PFSK-1 (cell line): ENCODE measurements around the gene ARL2.

Experiments used
- FOXP2 ChIP-seq: optimal IDR thresholded peaks from 2 replicates; pipeline ENCODE3; 2011; ENCODE audit warnings: borderline replicate concordance, control low read depth, inconsistent platforms; ENCODE audit not compliant: insufficient read depth; ENCODE audit errors: extremely low read length, extremely low read depth
- POLR2AphosphoS5 ChIP-seq: IDR thresholded peaks from 2 replicates; pipeline ENCODE4 v1.6.1; 2012; ENCODE audit warnings: low read depth, mild to moderate bottlenecking, control low read depth, low read length, moderate library complexity
- SIN3A ChIP-seq: IDR thresholded peaks from 2 replicates; pipeline ENCODE4 v1.6.1; 2012; ENCODE audit warnings: mild to moderate bottlenecking, low read length, moderate library complexity, borderline replicate concordance; ENCODE audit not compliant: insufficient read depth
- TAF1 ChIP-seq: IDR thresholded peaks from 2 replicates; pipeline ENCODE4 v1.6.1; 2012; ENCODE audit warnings: low read length, control low read depth, borderline replicate concordance; ENCODE audit not compliant: insufficient read depth
- TF ChIP-seq, protein P1 (sequence below), 2 experiments: IDR thresholded peaks; 2 replicates each; pipeline versions ENCODE4 v1.6.1 to v1.8.0; 2011 to 2012; ENCODE audit warnings: low read depth in 2 of 2, low read length in 2 of 2, control low read depth in 1 of 2, inconsistent platforms in 1 of 2, mild to moderate bottlenecking in 1 of 2, moderate library complexity in 1 of 2; ENCODE audit not compliant: insufficient read depth in 1 of 2

The ARL2 gene

DNA sequence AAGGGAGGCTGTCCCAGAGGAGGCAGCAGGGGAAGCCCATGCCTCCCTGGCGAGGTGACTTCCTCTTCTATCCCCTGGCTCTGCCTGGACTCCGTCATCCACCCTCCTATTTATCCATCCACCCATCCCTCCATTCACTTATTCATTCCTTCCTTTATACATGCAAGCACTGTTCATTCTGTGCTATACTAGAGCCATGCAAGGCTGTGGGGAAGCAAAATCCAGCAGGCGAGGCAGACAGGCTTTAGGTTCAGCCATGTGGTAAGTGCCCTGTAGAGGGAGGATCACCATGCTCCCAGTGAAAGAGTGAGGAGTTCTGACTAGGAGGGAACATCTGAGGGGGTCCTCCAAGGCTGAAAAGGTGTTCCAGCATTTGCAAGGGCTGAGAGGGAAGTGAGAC, 45.6 kb downstream of the ARL2 start:
- TF ChIP-seq POLR2AphosphoS5: no peak
- TF ChIP-seq, protein P1, sequence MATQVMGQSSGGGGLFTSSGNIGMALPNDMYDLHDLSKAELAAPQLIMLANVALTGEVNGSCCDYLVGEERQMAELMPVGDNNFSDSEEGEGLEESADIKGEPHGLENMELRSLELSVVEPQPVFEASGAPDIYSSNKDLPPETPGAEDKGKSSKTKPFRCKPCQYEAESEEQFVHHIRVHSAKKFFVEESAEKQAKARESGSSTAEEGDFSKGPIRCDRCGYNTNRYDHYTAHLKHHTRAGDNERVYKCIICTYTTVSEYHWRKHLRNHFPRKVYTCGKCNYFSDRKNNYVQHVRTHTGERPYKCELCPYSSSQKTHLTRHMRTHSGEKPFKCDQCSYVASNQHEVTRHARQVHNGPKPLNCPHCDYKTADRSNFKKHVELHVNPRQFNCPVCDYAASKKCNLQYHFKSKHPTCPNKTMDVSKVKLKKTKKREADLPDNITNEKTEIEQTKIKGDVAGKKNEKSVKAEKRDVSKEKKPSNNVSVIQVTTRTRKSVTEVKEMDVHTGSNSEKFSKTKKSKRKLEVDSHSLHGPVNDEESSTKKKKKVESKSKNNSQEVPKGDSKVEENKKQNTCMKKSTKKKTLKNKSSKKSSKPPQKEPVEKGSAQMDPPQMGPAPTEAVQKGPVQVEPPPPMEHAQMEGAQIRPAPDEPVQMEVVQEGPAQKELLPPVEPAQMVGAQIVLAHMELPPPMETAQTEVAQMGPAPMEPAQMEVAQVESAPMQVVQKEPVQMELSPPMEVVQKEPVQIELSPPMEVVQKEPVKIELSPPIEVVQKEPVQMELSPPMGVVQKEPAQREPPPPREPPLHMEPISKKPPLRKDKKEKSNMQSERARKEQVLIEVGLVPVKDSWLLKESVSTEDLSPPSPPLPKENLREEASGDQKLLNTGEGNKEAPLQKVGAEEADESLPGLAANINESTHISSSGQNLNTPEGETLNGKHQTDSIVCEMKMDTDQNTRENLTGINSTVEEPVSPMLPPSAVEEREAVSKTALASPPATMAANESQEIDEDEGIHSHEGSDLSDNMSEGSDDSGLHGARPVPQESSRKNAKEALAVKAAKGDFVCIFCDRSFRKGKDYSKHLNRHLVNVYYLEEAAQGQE (IDR thresholded peaks at IDR 0.05; ENCODE audit: insufficient read depth in 1 of 2, low read depth in 2 of 2, low read length in 2 of 2): no peak
- TF ChIP-seq FOXP2: no peak
- TF ChIP-seq SIN3A: no peak
- TF ChIP-seq TAF1: no peak

DNA sequence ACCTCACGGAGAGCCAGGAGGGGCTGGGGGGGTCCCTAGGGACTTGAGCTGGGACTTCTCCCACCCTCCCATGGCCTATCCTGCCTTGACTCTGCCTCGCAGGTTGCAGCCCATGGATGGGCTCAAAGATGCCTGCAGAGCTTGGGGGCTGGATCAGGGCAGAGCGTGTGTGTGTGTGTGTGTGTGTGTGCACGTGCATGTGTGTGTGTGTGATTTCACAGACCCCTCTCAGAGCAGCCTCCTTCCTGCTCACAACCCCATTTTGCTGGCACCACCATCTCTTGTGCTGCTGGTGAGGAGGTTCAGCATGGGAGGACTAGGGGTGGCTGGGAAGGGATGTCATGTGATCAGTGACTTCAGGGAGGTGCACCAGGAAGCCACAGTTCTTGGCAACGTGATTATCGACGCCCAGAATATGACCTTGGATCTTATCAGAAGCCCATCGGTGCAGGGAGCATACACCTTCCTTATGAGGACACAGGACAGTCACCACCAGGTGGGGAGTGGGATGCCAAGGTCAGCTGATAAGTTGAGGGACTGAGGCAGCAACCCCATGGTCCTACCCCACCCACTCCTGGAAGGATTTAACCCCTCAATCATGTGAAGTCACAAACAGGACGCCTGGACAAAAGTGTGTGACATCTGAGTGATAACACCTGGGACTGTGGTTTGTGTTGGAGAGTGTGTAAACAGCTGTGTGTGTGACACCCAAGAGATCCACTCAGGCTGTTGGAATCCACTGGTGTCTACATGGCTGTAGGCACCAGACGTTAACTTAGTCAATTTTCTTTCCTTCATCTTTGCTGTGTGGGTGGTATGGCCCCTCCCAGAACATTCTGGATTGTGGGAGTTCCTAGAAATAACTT, 46.2 kb downstream of the ARL2 start:
- TF ChIP-seq POLR2AphosphoS5 (no peak), SIN3A (no peak), TAF1 (no peak), FOXP2 (no peak)
- TF ChIP-seq, protein P1 (IDR thresholded peaks at IDR 0.05; ENCODE audit: insufficient read depth in 1 of 2, low read depth in 2 of 2, low read length in 2 of 2): no peak

DNA sequence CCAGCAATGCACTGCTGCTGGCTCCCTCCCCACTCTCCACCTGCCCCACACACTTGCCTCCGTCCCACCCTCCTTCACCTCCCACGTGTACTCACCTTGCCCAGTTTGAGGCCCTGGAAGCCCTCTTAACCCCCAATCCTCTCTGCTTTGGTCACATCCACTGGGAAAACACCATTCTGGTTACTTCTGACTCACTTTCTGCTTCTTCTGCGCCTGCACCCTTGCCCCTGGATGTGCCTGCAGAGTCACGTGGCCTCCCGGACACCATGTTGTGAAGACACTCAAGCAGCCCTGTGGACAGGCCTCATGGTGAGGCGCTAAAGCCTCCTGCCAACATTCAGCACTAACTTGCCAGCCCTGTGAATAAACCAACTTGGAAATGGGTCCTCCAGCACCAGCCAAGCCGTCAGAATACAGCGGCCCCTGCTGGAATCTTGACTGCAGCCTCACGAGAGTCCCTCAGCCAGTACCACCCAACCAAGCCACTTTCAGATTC, 47.0 kb downstream of the ARL2 start:
- TF ChIP-seq SIN3A: no peak

DNA sequence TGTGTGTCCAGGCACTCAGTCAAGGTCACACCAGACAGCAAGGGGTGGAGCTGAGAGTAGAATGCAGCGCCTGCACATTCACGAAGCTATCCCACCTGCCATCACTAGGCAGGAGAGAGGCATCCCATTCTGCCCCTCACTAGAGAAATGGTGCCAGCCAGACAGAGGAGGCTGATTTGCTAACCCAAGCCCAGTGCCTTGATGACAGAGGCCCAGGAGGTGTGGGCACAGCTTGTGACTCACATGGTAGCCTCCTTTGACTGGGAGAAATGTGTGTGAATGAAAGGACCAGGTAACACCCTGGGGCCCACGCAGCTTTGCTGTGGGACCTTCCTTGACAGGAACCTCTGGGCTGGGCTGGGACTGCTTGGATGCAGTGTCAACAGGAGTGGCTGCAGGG, 49.6 kb downstream of the ARL2 start:
- no peak for TF ChIP-seq FOXP2
- no peak for TF ChIP-seq POLR2AphosphoS5
- no peak for TF ChIP-seq SIN3A
- no peak for TF ChIP-seq TAF1
- TF ChIP-seq, protein P1 (IDR thresholded peaks at IDR 0.05; ENCODE audit: insufficient read depth in 1 of 2, low read depth in 2 of 2, low read length in 2 of 2): no peak

DNA sequence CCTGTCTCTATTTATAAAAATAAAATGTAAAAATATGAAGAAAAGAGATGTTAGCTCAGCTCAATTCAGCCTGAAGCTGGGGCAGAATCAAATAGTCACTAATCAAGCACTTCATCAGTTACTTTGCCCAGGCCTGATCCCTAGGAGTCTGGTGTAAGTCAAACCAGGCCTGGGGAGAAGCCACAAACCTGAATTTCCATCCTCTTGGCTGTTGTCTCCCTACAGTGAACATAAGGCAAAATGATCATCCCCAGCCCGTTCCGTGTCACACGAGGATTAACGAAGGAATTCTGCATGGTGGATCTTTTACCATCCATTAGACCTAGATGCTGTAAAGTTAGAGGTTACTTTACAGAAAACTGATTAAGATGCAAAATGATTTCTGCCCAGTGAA, 50.9 kb downstream of the ARL2 start:
- TF ChIP-seq TAF1 (no peak), SIN3A (no peak)

DNA sequence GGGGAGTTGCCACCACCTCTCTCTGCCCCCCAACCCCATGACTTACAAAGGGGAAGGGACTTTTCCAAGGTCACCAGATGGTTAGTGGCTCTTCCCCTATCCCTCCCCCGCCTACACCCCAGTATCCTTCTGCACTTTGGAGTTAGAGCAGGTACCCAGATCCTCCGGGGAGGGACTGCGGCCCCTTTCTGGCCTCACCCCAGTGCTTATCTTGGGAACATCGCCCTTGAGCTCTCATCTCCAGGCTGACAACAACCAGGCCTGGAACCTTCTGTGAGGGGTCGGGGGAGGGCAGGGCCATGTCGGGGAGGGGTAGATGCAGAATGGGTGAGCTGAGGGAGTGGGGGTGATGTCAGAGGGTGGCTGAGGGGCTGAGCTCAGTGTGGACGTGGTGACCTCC, 51.9 kb downstream of the ARL2 start:
- TF ChIP-seq FOXP2 (no peak), TAF1 (no peak)

DNA sequence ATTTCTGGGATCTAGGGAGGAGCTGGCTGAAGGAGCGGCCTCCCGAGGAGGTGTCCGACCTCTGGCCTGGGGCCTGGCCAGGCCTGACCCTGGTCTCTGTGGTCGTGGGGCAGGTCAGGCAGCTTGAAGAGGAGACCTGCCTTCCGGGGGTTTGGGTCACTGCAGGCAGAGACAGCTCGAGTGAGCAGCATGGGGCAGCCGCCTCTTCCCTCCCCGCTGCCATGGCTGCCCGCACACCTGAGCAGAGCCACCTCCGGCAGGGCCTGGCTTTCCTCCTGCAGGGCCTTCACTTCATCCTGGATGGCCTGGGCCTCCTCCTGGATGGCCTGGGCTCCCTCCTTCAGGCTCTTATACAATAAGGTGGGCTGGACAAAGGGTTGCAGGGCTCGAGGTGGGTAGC, 52.4 kb downstream of the ARL2 start:
- TF ChIP-seq FOXP2 (no peak), POLR2AphosphoS5 (no peak), TAF1 (no peak), SIN3A (no peak)
- TF ChIP-seq, protein P1 (IDR thresholded peaks at IDR 0.05; ENCODE audit: insufficient read depth in 1 of 2, low read depth in 2 of 2, low read length in 2 of 2): no peak
